GM21576 (cell line): ENCODE results near the gene CDK6.
"Not testable (repeated sequence)": the region's sequence is repeated elsewhere in the genome, so short reads cannot be mapped to it uniquely, and the experiment has no call there.

Experiments
- ATAC-seq: cut with Tn5 transposase; IDR thresholded peaks from one replicate; pipeline ENCODE4 v1.9.1; 2021; ENCODE audit warnings: mild to moderate bottlenecking, moderate library complexity; ENCODE audit not compliant: unreplicated experiment

Gene CDK6

DNA sequence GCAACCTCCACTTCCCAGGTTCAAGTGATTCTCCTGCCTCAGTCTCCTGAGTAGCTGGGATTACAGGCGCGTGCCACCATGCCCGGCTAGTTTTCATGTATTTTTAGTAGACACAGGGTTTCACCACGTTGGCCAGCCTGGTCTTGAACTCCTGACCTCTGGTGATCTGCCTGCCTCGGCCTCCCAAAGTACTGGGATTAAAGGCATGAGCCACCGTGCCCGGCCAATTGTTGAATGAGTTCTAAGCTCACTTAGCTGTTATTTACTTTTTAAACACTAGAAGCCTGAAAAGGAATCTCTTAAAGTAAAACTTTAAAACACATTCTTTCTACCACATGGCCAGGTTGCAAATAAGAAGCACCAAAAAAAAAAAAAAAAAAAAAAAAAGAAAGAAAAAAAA lies 231.9 kb downstream of the CDK6 start:
- not testable (repeated sequence) for ATAC-seq

GRCh38 chr7:92603089-92603445 lies 233.3 kb downstream of the CDK6 start:
- no peak for ATAC-seq

DNA sequence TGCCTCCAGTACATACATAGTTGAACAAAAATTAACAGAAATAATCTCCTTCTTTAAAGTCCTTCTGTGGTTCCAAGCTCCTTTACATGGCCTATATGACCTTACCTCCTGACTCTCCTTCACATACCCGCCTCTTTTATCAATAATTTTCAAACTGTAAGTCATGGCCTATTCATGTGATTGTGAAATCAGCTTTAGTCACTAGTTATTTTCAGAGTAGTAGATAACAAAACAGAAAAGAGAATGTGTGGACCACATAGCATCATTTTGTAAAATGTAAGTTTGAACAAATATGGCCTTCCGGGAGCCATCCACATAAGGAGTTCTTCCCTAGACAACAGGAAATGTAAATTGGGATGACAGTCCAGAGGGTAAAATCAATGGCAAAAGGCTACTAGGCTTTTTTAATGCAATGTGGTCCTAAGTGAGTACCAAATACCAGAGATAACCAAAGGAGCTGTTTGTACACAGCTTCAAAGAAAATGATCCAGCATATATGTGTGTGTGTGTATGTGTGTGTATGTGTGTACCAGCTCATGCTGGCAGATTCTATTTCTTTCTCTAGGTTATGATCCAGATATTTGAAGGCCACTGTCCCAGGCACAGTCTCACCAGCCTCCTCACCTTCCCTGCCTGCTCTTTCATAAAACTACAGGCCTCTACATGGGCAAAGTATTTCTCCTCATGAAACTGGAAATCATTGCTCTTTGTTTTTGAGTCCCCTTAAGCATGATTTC lies 233.9 kb downstream of the CDK6 start:
- no peak for ATAC-seq

DNA sequence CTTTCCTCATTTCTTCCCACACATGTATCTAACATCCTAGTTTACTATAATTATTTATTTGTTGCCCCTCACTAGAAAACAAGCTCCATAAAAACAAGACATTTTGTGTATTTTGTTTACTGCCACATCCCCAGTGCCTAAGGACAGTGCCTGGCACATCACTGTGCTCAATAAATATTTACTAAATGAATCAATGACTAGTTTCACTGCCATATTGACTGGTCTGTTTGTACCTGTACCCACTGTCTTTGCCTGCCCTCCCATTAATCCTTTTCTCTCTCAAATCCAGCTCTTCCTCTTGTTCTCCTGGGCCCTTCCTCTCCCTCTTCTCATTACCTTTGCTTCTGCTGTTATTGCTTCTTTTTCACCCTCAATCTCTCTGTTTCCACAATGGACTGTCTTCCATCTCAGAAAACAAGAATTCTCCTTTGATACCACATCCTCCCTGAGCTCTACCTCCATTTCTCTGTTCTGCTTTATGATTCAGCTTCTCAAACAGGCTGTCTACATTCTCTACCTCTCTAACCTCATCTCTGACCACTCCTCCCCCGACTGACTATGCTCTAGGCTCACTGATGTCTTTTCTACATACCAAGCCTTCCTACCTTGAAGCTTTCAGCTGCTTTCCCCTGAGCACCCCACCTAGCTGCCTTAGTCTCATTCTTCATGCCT lies 237.9 kb downstream of the CDK6 start:
- peak; percentile 79 for ATAC-seq

- no peak for ATAC-seq
Observed at GRCh38 chr7:92595281-92595680, 241.1 kb downstream of the CDK6 start.

- no peak for ATAC-seq
Observed at GRCh38 chr7:92594746-92595145, 241.6 kb downstream of the CDK6 start.

- no peak for ATAC-seq
Observed at GRCh38 chr7:92590711-92591310, 245.6 kb downstream of the CDK6 start.

- ATAC-seq, result no peak
Observed at GRCh38 chr7:92589056-92589455, 247.3 kb downstream of the CDK6 start.

GRCh38 chr7:92588561-92588960 lies 247.8 kb downstream of the CDK6 start:
- ATAC-seq, result no peak

GRCh38 chr7:92586841-92587240 lies 249.5 kb downstream of the CDK6 start:
- ATAC-seq, result no peak

- no peak for ATAC-seq
Observed at GRCh38 chr7:92586403-92586802, 250.0 kb downstream of the CDK6 start.

- no peak for ATAC-seq
Observed at GRCh38 chr7:92584953-92585352, 251.4 kb downstream of the CDK6 start.

DNA sequence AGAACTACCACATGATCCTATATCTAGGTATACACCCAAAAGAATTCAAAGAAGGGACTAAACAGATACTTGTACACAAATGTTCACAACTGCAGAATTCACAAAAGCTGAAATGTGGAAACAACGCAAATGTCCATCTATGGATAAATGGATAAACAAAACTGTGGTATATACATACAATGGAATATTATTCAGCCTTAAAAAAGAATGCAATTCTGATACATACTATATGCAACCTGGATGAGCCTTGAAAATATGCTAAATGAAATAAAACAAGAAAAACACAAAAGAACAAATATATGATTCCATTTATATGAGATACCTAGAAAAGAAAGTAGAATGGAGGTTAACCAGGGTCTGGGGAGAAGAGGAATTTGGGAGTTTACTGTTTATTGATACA lies 253.4 kb downstream of the CDK6 start:
- ATAC-seq, result no peak

GRCh38 chr7:92576296-92576695 lies 260.1 kb downstream of the CDK6 start:
- ATAC-seq, result no peak

GRCh38 chr7:92569137-92569536 lies 267.2 kb downstream of the CDK6 start:
- ATAC-seq, result no peak

DNA sequence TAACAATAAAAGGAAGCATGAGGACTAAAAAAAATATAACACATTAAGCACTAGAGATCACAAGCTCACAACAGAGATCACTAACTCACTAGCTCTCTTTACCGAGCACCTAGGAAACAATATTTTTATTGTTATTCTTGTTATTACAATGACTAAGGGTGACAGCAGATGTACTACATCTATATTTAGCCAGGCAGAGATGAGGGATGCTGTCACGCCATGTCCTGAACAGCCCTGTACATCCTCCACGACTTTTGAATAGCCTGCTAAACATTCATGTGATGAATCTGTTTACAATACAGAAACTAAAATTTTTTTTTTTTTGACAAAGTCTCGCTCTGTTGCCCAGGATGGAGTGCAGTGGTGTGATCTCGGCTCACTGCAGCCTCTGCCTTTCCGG lies 268.9 kb downstream of the CDK6 start:
- ATAC-seq, result no peak

- no peak for ATAC-seq
Observed at GRCh38 chr7:92563345-92563744, 273.0 kb downstream of the CDK6 start.

DNA sequence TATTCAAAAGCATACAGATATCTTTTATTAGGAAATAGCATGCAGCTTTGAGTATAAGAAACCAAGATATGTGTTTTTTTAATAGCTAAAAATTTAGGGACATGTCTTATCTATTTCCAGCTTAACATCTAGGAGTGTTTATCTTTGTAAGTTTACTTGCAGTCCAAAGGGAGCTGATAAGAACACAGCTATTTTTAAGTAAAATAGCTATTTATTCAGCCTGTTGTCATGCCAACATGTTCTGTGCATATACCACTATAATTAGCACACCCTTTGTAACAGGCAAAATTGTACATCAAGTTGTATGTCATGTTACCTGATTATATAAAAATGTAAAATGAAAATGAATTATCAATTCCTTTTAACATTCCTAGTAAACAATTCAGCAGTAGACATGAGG lies 275.8 kb downstream of the CDK6 start:
- no peak for ATAC-seq

GRCh38 chr7:92557808-92558362 lies 278.5 kb downstream of the CDK6 start:
- no peak for ATAC-seq

GRCh38 chr7:92557249-92557648 lies 279.1 kb downstream of the CDK6 start:
- no peak for ATAC-seq
